Inflammatory macrophage treated with lipopolysaccharide for 4 hours (primary cell): ENCODE measurements around the gene HEBP2.

Experiments used
- DNase-seq: peaks from one replicate; pipeline ENCODE4 v3.0.0-alpha.2; 2020

The HEBP2 gene

GRCh38 chr6:138397128-138398122, 6.6 kb upstream of the HEBP2 start:
- no peak for DNase-seq

GRCh38 chr6:138400326-138400725, 3.7 kb upstream of the HEBP2 start:
- no peak for DNase-seq

- DNase-seq: no peak
These were observed 1.8 kb upstream of the HEBP2 start for GRCh38 chr6:138401960-138402837.

- DNase-seq: no peak
These were observed 1.2 kb upstream of the HEBP2 start for GRCh38 chr6:138402838-138403187.

GRCh38 chr6:138403324-138403800, 661 bp upstream of the HEBP2 start:
- DNase-seq: no peak

GRCh38 chr6:138404666-138405337, 779 bp downstream of the HEBP2 start:
- DNase-seq: no peak

GRCh38 chr6:138405816-138406413, 1.9 kb downstream of the HEBP2 start:
- DNase-seq: no peak

GRCh38 chr6:138406443-138406842, 2.4 kb downstream of the HEBP2 start:
- DNase-seq: peak; percentile 26

GRCh38 chr6:138410048-138410735, 6.2 kb downstream of the HEBP2 start:
- peak; percentile 57 for DNase-seq

GRCh38 chr6:138410972-138411880, 7.2 kb downstream of the HEBP2 start:
- peak; percentile 48 for DNase-seq

GRCh38 chr6:138415125-138415524, 11.1 kb downstream of the HEBP2 start:
- DNase-seq: no peak

GRCh38 chr6:138416206-138416605, 12.2 kb downstream of the HEBP2 start:
- no peak for DNase-seq

GRCh38 chr6:138417493-138418117, 13.6 kb downstream of the HEBP2 start:
- DNase-seq: no peak

- DNase-seq: no peak
These were observed 14.2 kb downstream of the HEBP2 start for GRCh38 chr6:138418118-138418742.

GRCh38 chr6:138419766-138420165, 15.7 kb downstream of the HEBP2 start:
- DNase-seq: no peak

- DNase-seq: no peak
These were observed 16.3 kb downstream of the HEBP2 start for GRCh38 chr6:138420356-138420755.

GRCh38 chr6:138421089-138421488, 17.1 kb downstream of the HEBP2 start:
- DNase-seq: no peak

- DNase-seq: no peak
These were observed 17.6 kb downstream of the HEBP2 start for GRCh38 chr6:138421608-138422007.

- DNase-seq: peak; percentile 48
These were observed 18.8 kb downstream of the HEBP2 start for GRCh38 chr6:138422861-138423260.
